ENCODE measurements around the gene ATP2A2.

Gene ATP2A2

DNA sequence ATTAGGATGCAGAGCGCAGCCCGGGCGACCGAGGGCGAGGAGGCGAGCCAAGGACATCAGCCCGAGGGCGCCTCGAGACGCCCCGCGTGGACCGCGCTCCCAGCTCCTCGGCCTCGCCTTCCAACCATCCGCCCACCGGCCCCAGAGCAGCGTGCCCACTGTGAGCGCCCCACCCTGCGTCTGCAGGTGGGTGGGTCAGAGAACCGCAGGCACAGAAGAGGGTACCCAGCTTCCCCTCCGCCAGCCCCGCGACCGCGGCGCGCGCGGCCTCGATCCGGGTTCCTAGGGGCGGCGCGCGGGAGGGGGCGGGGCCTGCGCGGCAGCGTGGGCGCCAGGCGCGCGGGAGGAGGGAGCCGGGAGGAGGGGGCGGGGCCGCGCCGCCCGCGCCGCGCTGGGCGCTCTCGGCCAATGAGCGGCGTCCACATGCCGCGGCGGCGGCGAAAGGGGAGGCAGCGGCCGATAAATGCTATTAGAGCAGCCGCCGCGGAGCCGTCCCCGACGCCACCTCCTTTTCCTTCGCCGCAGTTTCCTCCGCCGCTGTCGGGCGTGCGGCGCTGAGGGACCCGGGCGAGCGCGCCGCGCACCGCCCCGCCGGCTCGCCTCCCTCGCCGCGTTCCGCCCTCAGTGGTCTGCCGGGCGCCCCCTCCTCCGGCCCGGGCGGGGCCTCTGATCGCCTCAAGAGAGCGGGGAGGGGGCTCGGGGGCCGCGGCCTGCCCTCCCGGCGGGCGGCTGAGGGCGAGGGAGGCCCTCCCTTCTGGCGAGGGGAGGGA is at the start of gene ATP2A2:
ATP2A2 (plus strand) TSS at position 469 of the 770 bp plus-strand sequence. CDS start 543 bp downstream, outside the sequence.
- Histone ChIP-seq H3K9ac (ENCODE audit: low read length) (peak within 1 kb of the TSS; percentile 99), H3K27me3 (ENCODE audit: control insufficient read depth, insufficient read depth, low read length) (0 out of 2 replicates have a peak, but pooled peaks cover 5% of the 10 kb centered on the region), H3K9me3 (ENCODE audit: control insufficient read depth, insufficient read depth, low read depth, low read length) (no peaks in the 10 kb centered on the region), H3K4me1 (ENCODE audit: control insufficient read depth, insufficient read depth, low read length) (peaks cover 22% of the 10 kb centered on the region), H3K27ac (ENCODE audit: low read depth, low read length) (peak within 1 kb of the TSS; percentile 92), H3K4me3 (ENCODE audit: low read depth, low read length) (peak within 1 kb of the TSS; percentile 96), H3K36me3 (ENCODE audit: control insufficient read depth, insufficient read depth, low read length) (peaks cover 34% of the 10 kb centered on the region)

DNA sequence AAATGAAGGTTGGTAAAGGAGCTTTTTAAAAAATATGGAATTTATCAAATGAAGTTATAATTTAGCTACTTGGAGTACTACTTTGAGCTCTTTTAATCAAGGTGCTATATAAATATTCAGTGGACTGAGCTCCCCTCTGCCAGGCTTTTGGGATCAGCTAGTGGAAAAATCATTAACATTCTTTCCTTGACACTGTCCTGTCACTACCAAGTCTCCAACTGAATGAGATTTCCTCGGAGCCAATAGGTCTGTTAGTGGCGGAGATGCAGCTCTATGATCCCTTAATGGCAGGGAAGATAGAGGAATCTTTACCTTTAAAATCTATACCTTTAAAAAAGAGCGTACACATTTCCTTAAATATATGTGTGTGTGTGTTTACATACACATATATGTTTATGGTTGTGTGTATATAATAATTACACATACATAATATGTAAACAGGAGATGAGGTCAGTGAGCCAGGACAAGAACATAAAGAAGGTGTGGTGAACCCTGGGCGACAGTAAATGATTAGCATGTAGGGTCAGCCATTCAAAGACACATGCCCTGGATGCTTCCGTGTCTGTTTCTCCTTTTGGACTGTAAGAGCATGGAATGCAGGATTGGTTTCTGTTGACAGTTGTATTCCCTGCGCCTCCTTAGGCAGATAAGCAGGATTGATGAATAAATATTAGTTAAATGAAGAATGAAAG is 47.7 kb upstream of the ATP2A2 start:
- Histone ChIP-seq H3K4me3 (ENCODE audit: low read depth, low read length) (no peak overlapping the region), H3K9ac (ENCODE audit: low read length) (no peak overlapping the region), H3K4me1 (ENCODE audit: control insufficient read depth, insufficient read depth, low read length) (no peaks in the 10 kb centered on the region), H3K9me3 (ENCODE audit: control insufficient read depth, insufficient read depth, low read depth, low read length) (no peaks in the 10 kb centered on the region), H3K27ac (ENCODE audit: low read depth, low read length) (no peak overlapping the region), H3K36me3 (ENCODE audit: control insufficient read depth, insufficient read depth, low read length) (no peaks in the 10 kb centered on the region), H3K27me3 (ENCODE audit: control insufficient read depth, insufficient read depth, low read length) (no peaks in the 10 kb centered on the region)

DNA sequence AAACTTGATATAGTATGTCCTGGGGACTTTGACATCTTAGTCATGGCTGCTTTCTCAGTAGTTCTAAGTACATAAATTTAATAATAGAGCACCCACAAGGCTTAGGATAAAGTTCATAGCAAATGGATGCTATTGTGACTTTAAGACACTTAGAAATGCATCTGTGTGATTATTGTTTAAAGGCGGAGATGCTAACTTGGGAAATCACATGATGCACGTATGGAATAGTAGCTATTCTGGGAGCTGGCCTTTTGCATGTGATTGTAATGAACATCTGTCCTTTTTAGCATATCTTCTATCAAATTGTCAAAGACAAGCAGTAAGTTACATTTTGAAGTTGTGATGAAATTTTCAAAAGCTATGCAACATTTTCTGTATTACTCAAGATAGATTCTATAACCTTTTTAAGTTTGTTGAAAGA is 46.7 kb upstream of the ATP2A2 start:
- Histone ChIP-seq H3K9ac (ENCODE audit: low read length) (no peak overlapping the region), H3K4me1 (ENCODE audit: control insufficient read depth, insufficient read depth, low read length) (no peaks in the 10 kb centered on the region), H3K27ac (ENCODE audit: low read depth, low read length) (no peak overlapping the region), H3K27me3 (ENCODE audit: control insufficient read depth, insufficient read depth, low read length) (no peaks in the 10 kb centered on the region), H3K36me3 (ENCODE audit: control insufficient read depth, insufficient read depth, low read length) (no peaks in the 10 kb centered on the region), H3K4me3 (ENCODE audit: low read depth, low read length) (no peak overlapping the region), H3K9me3 (ENCODE audit: control insufficient read depth, insufficient read depth, low read depth, low read length) (no peaks in the 10 kb centered on the region)

DNA sequence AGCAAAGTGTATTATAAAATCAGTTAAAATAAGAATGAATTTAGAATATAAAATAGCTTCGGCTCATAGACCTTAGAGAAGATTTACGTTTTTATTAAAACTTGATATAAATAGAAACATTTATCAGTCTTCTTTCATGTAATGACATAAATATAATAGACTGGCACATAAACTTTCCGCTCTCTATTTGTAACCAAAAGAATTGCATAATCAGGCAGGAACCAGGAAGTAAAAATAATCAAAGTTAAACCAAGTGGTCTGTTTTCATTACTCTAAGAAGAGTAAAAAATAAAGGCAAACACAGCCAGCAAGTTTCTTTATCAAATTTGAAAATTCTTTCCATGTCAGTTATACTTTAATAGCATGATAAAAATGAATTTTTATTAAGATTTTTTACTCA is 46.3 kb upstream of the ATP2A2 start:
- Histone ChIP-seq H3K4me3 (ENCODE audit: low read depth, low read length) (no peak overlapping the region), H3K36me3 (ENCODE audit: control insufficient read depth, insufficient read depth, low read length) (no peaks in the 10 kb centered on the region), H3K27ac (ENCODE audit: low read depth, low read length) (no peak overlapping the region), H3K27me3 (ENCODE audit: control insufficient read depth, insufficient read depth, low read length) (no peaks in the 10 kb centered on the region), H3K9ac (ENCODE audit: low read length) (no peak overlapping the region), H3K9me3 (ENCODE audit: control insufficient read depth, insufficient read depth, low read depth, low read length) (no peaks in the 10 kb centered on the region), H3K4me1 (ENCODE audit: control insufficient read depth, insufficient read depth, low read length) (no peaks in the 10 kb centered on the region)

DNA sequence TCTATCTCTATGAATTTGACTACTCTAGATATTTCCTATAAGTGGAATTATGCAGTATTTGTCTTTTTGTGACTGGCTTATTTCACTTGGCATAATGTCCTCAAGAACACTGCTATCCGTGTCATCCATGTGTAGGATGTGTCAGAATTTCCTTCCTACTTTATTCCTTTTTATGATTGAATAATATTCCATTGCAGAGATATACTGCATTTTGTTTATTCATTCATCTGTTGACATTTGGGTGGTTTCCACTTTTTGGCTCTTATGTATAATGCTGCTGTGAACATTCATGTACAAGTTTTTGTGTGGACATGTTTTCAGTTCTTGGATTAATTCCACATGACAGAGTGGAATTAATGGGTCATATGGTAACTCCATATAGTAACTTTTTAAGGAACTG is 45.7 kb upstream of the ATP2A2 start:
- Histone ChIP-seq H3K9ac (ENCODE audit: low read length) (no peak overlapping the region), H3K4me1 (ENCODE audit: control insufficient read depth, insufficient read depth, low read length) (no peaks in the 10 kb centered on the region), H3K4me3 (ENCODE audit: low read depth, low read length) (no peak overlapping the region), H3K27me3 (ENCODE audit: control insufficient read depth, insufficient read depth, low read length) (no peaks in the 10 kb centered on the region), H3K36me3 (ENCODE audit: control insufficient read depth, insufficient read depth, low read length) (no peaks in the 10 kb centered on the region), H3K27ac (ENCODE audit: low read depth, low read length) (no peak overlapping the region), H3K9me3 (ENCODE audit: control insufficient read depth, insufficient read depth, low read depth, low read length) (no peaks in the 10 kb centered on the region)

DNA sequence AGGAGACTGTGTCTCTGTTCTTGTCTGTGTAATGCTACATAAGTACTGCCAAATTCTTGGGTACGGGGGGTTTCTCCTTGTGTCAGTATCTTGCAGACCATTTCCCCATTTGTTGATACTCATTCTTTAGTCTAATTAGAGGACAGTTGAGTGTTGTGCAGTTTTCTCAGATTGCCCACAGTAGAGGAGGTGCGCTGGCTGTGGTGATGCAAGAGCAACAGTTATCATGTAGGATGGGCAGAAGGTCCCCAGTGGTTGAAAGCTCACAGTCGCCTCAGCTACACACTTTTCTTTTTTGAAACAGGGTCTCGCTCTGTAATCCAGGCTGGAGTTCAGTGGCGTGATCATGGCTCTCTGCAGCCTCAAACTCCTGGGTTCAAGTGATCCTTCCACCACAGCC is 37.8 kb upstream of the ATP2A2 start:
- Histone ChIP-seq H3K36me3 (ENCODE audit: control insufficient read depth, insufficient read depth, low read length) (no peaks in the 10 kb centered on the region), H3K4me3 (ENCODE audit: low read depth, low read length) (no peak overlapping the region), H3K27me3 (ENCODE audit: control insufficient read depth, insufficient read depth, low read length) (no peaks in the 10 kb centered on the region), H3K9me3 (ENCODE audit: control insufficient read depth, insufficient read depth, low read depth, low read length) (peaks cover 4% of the 10 kb centered on the region; the same call in 1 of the 2 replicates), H3K4me1 (ENCODE audit: control insufficient read depth, insufficient read depth, low read length) (peaks cover 11% of the 10 kb centered on the region), H3K27ac (ENCODE audit: low read depth, low read length) (no peak overlapping the region), H3K9ac (ENCODE audit: low read length) (no peak overlapping the region)

DNA sequence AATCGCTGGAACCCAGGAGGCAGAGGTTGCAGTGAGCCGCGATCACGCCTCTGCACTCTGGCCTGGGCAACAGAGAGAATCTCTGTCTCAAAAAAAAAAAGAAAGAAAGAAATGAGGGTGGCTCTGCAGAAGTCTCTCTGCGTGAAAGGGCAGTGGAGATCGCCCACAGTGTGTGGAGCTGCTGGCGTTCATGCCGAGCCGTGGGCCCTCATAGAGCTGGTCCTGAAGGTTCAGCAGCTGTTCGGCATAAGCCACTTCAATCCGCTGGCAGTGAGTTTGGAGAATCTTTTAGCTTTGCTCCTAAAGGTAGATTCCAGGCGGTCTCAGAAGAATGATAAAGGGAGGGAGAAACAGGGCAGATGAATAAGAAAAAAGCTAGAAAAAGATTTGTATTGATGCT is 36.7 kb upstream of the ATP2A2 start:
- no peak overlapping the region for H3K9ac ChIP-seq (ENCODE audit: low read length)
- H3K4me1 ChIP-seq (ENCODE audit: control insufficient read depth, insufficient read depth, low read length) = peaks cover 11% of the 10 kb centered on the region
- no peak overlapping the region for H3K4me3 ChIP-seq (ENCODE audit: low read depth, low read length)
- peaks cover 4% of the 10 kb centered on the region; the same call in 1 of the 2 replicates for H3K9me3 ChIP-seq (ENCODE audit: control insufficient read depth, insufficient read depth, low read depth, low read length)
- no peaks in the 10 kb centered on the region for H3K36me3 ChIP-seq (ENCODE audit: control insufficient read depth, insufficient read depth, low read length)
- H3K27ac ChIP-seq (ENCODE audit: low read depth, low read length) = no peak overlapping the region
- H3K27me3 ChIP-seq (ENCODE audit: control insufficient read depth, insufficient read depth, low read length) = no peaks in the 10 kb centered on the region

DNA sequence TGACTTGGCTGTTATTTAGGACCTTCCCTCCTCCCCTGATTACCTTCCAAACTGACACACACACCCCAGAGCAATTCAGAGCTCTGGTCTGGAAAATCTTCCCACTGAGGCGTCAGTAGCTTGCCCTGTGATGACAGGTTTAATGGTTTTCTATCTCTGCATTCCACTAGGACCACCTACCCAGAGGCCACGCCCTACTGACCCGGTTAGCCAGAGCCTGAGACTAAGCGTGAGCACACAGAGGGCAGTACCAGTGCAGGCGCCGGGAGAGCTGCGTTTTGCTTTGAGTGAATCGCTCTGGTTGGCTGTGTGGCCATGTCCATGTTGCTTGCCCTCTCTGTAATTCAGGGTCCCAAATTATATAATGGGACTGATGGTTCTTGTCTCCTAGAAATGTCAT is 36.2 kb upstream of the ATP2A2 start:
- Histone ChIP-seq H3K27me3 (ENCODE audit: control insufficient read depth, insufficient read depth, low read length) (no peaks in the 10 kb centered on the region), H3K9me3 (ENCODE audit: control insufficient read depth, insufficient read depth, low read depth, low read length) (peaks cover 4% of the 10 kb centered on the region; the same call in 1 of the 2 replicates), H3K4me3 (ENCODE audit: low read depth, low read length) (no peak overlapping the region), H3K4me1 (ENCODE audit: control insufficient read depth, insufficient read depth, low read length) (peaks cover 11% of the 10 kb centered on the region), H3K9ac (ENCODE audit: low read length) (no peak overlapping the region), H3K27ac (ENCODE audit: low read depth, low read length) (no peak overlapping the region), H3K36me3 (ENCODE audit: control insufficient read depth, insufficient read depth, low read length) (no peaks in the 10 kb centered on the region)

DNA sequence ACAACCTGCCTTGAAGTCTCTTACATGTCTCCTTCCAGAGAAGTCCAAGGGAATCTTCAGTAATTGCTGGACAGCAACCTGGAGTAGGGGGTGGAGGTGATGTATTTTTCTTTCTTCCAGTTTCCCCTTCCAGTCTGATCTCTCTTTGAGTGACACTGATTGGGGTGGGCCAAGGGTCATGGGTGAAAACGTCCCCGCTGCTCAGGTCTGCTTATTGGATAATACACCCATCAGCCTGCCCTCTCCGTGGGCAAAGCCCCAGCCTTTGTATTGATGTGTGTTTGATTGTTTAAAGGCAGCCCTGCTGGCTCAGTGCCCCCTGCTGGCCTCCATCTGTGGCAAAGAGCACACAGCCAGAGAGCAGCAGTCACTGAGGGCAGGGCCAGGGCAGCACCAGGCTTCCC is 35.7 kb upstream of the ATP2A2 start:
- Histone ChIP-seq H3K9me3 (ENCODE audit: control insufficient read depth, insufficient read depth, low read depth, low read length) (peaks cover 4% of the 10 kb centered on the region; the same call in 1 of the 2 replicates), H3K27me3 (ENCODE audit: control insufficient read depth, insufficient read depth, low read length) (no peaks in the 10 kb centered on the region), H3K9ac (ENCODE audit: low read length) (no peak overlapping the region), H3K4me3 (ENCODE audit: low read depth, low read length) (no peak overlapping the region), H3K27ac (ENCODE audit: low read depth, low read length) (no peak overlapping the region), H3K4me1 (ENCODE audit: control insufficient read depth, insufficient read depth, low read length) (peaks cover 11% of the 10 kb centered on the region), H3K36me3 (ENCODE audit: control insufficient read depth, insufficient read depth, low read length) (no peaks in the 10 kb centered on the region)

DNA sequence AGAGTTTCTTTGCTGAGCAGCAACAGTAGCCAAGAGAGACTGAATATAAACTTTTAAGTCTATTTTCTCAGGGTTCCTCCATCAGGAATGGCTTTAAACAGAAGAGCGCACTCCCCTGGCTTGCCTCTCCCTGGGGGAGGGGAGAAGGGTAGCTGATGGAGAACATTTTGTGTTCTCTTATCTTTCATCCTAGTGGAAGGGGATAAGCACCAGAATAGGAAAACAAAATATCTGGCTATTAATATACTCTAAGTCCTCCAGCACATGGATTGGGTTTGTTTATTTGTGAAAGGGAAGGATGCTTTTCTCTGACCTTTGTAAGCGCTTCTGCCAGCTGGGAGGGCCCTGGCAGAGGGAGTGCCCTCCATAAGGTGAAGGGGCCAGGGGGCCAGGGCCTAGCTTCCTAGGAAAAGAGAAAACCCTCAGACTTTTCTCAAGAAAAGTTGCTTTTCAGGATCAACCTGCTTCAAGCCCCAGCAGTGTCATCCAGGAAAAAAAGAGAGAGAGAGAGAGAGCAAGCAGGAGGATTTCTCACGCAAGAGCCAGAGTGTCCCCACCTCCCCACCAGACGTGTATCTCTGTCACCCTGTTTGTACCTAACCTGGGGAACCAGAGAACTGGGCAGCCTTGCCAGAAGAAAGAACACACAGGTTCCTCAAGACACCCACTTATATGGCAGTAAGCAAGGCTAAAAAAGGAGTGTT is 34.3 kb upstream of the ATP2A2 start:
- H3K4me3 ChIP-seq (ENCODE audit: low read depth, low read length) = no peak overlapping the region
- H3K4me1 ChIP-seq (ENCODE audit: control insufficient read depth, insufficient read depth, low read length) = peaks cover 11% of the 10 kb centered on the region
- no peaks in the 10 kb centered on the region for H3K36me3 ChIP-seq (ENCODE audit: control insufficient read depth, insufficient read depth, low read length)
- H3K27me3 ChIP-seq (ENCODE audit: control insufficient read depth, insufficient read depth, low read length) = no peaks in the 10 kb centered on the region
- no peak overlapping the region for H3K9ac ChIP-seq (ENCODE audit: low read length)
- H3K9me3 ChIP-seq (ENCODE audit: control insufficient read depth, insufficient read depth, low read depth, low read length) = peaks cover 4% of the 10 kb centered on the region; the same call in 1 of the 2 replicates
- H3K27ac ChIP-seq (ENCODE audit: low read depth, low read length) = no peak overlapping the region
